CD14-positive monocyte (primary cell): ENCODE measurements around the gene LRRC43. TPM values are rescaled to one million over a fixed set of nuclear protein-coding genes. Genes with fewer than 3 reads are reported as not detected.
A peak's percentile ranks its signal among the peaks of the same experiment; 100 is the strongest.

Experiments used
- DNase-seq, 3 donors: peaks; one replicate each; pipeline ENCODE4 v3.0.0-alpha.2; 2011 to 2022
- H2AFZ ChIP-seq: 2 replicates; pipeline ENCODE4 v1.6.0; 2012; ENCODE audit warnings: mild to moderate bottlenecking, low read depth, low read length, inconsistent platforms; ENCODE audit not compliant: insufficient read depth, poor library complexity, severe bottlenecking
- H3K27ac ChIP-seq, 2 donors: 1 replicate in 1 of 2; 2 replicates in 1 of 2; pipeline ENCODE4 v1.5.1; 2012 to 2013; ENCODE audit warnings: low read length in 2 of 2, control low read depth in 1 of 2, inconsistent platforms in 1 of 2, low read depth in 1 of 2, mild to moderate bottlenecking in 1 of 2
- H3K27me3 ChIP-seq, 2 donors: one replicate each; pipeline versions ENCODE4 v1.6.0 to v1.6.1; 2011 to 2013; ENCODE audit warnings: low read length in 2 of 2; ENCODE audit not compliant: control insufficient read depth in 2 of 2, insufficient read depth in 2 of 2
- H3K36me3 ChIP-seq, 2 donors: replicated peaks in 1 of 2; 1 replicate in 1 of 2; 2 replicates in 1 of 2; pipeline versions ENCODE4 v1.5.1 to v1.6.1; 2012 to 2013; ENCODE audit warnings: low read length in 2 of 2, control low read depth in 1 of 2, inconsistent platforms in 1 of 2, mild to moderate bottlenecking in 1 of 2; ENCODE audit not compliant: insufficient read depth in 2 of 2, control insufficient read depth in 1 of 2
- H3K4me1 ChIP-seq, 2 donors: 1 replicate in 1 of 2; 2 replicates in 1 of 2; pipeline versions ENCODE4 v1.5.1 to v1.6.1; 2012 to 2013; ENCODE audit warnings: low read length in 2 of 2, control low read depth in 1 of 2, inconsistent platforms in 1 of 2, mild to moderate bottlenecking in 1 of 2, moderate library complexity in 1 of 2; ENCODE audit not compliant: insufficient read depth in 2 of 2, control insufficient read depth in 1 of 2
- H3K4me2 ChIP-seq: replicated peaks from 2 replicates; pipeline ENCODE3; 2012; ENCODE audit warnings: low read length, moderate library complexity, mild to moderate bottlenecking; ENCODE audit not compliant: poor library complexity, severe bottlenecking; ENCODE audit errors: extremely low read depth
- H3K4me3 ChIP-seq, 3 experiments: fragments of 200-600 bp in 1 of 3; sonication (generic) in 1 of 3; replicated peaks in 1 of 3; 1 replicate in 2 of 3; 2 replicates in 1 of 3; pipeline ENCODE4 v1.5.1; 2011 to 2013; ENCODE audit warnings: low read length in 3 of 3, mild to moderate bottlenecking in 3 of 3, control low read depth in 2 of 3, low read depth in 2 of 3, inconsistent platforms in 1 of 3, moderate library complexity in 1 of 3
- H3K79me2 ChIP-seq: 2 replicates; pipeline ENCODE4 v1.6.0; 2012; ENCODE audit warnings: mild to moderate bottlenecking, control low read depth, inconsistent platforms, low read length, moderate library complexity; ENCODE audit not compliant: insufficient read depth
- H3K9ac ChIP-seq: 2 replicates; pipeline ENCODE4 v1.6.0; 2017; ENCODE audit warnings: low read length, mild to moderate bottlenecking; ENCODE audit not compliant: insufficient read depth, poor library complexity, severe bottlenecking
- H3K9me3 ChIP-seq, 2 donors: replicated peaks in 1 of 2; 1 replicate in 1 of 2; 2 replicates in 1 of 2; pipeline versions ENCODE4 v1.5.1 to v1.6.1; 2012 to 2013; ENCODE audit warnings: low read length in 2 of 2, control low read depth in 1 of 2; ENCODE audit not compliant: control insufficient read depth in 1 of 2, insufficient read depth in 1 of 2
- H4K20me1 ChIP-seq: 2 replicates; pipeline ENCODE4 v1.6.0; 2012; ENCODE audit warnings: mild to moderate bottlenecking, low read length, control low read depth, moderate library complexity; ENCODE audit not compliant: insufficient read depth
- H3K27ac Mint-ChIP-seq, 7 donors: one replicate each; pipeline ENCODE4 v1.8.0; 2020; ENCODE audit warnings: mild to moderate bottlenecking in 7 of 7, mixed read lengths in 7 of 7, moderate library complexity in 6 of 7, inconsistent platforms in 2 of 7
- H3K27me3 Mint-ChIP-seq, 3 donors: one replicate each; pipeline ENCODE4 v1.8.0; 2021 to 2022; ENCODE audit warnings: low read depth in 3 of 3, mild to moderate bottlenecking in 3 of 3, mixed read lengths in 3 of 3, moderate library complexity in 3 of 3, inconsistent platforms in 1 of 3
- H3K36me3 Mint-ChIP-seq, 2 donors: one replicate each; pipeline ENCODE4 v1.8.0; 2020; ENCODE audit warnings: mixed read lengths in 2 of 2, inconsistent platforms in 1 of 2, mild to moderate bottlenecking in 1 of 2
- H3K4me1 Mint-ChIP-seq: one replicate; pipeline ENCODE4 v1.8.0; 2020; ENCODE audit warnings: mild to moderate bottlenecking, mixed read lengths
- H3K4me3 Mint-ChIP-seq, 2 donors: one replicate each; pipeline ENCODE4 v1.8.0; 2020; ENCODE audit warnings: mild to moderate bottlenecking in 2 of 2, mixed read lengths in 2 of 2, moderate library complexity in 1 of 2
- H3K9me3 Mint-ChIP-seq, 7 donors: one replicate each; pipeline ENCODE4 v1.8.0; 2020 to 2022; ENCODE audit warnings: mixed read lengths in 7 of 7, mild to moderate bottlenecking in 6 of 7, moderate library complexity in 6 of 7, inconsistent platforms in 2 of 7
- WGBS: methylation state at CpG from one replicate; pipeline ENCODE4 v1.1.5; 2013; ENCODE audit warnings: missing lambda C conversion rate; ENCODE audit not compliant: insufficient coverage; 5-methylcytosine and 5-hydroxymethylcytosine counted together
- intact Hi-C, 2 donors: fragments of 100-400 bp; cut with micrococcal nuclease; formaldehyde crosslinking; loops; one replicate each; pipeline versions ENCODE4 v1.15.0 to v1.15.1; 2023
- polyA plus RNA-seq, 3 donors: library from polyadenylated mRNA; depleted of rRNA in 1 of 3; unstranded in 2 of 3; stranded (reverse) in 1 of 3; fragments of 300-500 nt in 2 of 3; fragments of >200 nt in 1 of 3; fragmentation: Illumina TruSeq in 2 of 3; gene quantifications; 1 replicate in 2 of 3; 2 replicates in 1 of 3; pipeline ENCODE4 v1.2.3, GENCODE V29; 2012 to 2021
- TF ChIP-seq, protein P1 (sequence below): fragments of 200-600 bp; IDR thresholded peaks from one replicate; pipeline ENCODE4 v1.8.0; 2022; ENCODE audit warnings: antibody characterized with exemption, mild to moderate bottlenecking

LRRC43 gene
- polyA plus RNA-seq, 3 donors, result 0.19 TPM; not detected in 2

DNA sequence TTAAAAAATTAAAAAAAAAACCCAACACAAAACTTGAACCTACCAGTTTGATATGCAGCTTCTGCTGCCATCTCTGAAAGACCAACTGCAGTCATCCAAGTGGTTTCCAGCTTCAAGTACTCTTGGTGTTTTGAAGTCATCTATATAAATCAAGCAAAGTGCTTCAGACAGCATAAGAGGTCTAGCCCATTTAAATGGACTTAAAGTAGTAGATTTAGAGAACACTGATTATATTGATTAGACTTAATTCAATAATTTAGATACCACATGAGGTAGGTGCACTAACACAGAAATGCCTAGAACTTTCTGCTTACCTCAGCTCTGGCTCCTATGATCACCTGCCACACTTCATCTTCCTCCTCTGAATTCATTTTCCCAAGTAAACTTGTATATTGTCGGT, 33.5 kb downstream of the LRRC43 start:
- no peak overlapping the region for H3K27ac Mint-ChIP-seq
- TF ChIP-seq, protein P1, sequence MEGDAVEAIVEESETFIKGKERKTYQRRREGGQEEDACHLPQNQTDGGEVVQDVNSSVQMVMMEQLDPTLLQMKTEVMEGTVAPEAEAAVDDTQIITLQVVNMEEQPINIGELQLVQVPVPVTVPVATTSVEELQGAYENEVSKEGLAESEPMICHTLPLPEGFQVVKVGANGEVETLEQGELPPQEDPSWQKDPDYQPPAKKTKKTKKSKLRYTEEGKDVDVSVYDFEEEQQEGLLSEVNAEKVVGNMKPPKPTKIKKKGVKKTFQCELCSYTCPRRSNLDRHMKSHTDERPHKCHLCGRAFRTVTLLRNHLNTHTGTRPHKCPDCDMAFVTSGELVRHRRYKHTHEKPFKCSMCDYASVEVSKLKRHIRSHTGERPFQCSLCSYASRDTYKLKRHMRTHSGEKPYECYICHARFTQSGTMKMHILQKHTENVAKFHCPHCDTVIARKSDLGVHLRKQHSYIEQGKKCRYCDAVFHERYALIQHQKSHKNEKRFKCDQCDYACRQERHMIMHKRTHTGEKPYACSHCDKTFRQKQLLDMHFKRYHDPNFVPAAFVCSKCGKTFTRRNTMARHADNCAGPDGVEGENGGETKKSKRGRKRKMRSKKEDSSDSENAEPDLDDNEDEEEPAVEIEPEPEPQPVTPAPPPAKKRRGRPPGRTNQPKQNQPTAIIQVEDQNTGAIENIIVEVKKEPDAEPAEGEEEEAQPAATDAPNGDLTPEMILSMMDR, result no peak
- no CpG with 5 or more reads among the region's 1 CpG for WGBS

GRCh38 chr12:122225683-122226365, 42.9 kb downstream of the LRRC43 start, which contains the start of gene DIABLO:
Gene DIABLO, minus strand, starts transcription at chr12:122226052. Its CDS starts 38 bp downstream, at chr12:122226014.
- TF ChIP-seq, protein P1, result no peak
- H3K4me3 ChIP-seq, result peak within 1 kb of the TSS; percentile 74 to 94 (median 92)
- no peaks in the 10 kb centered on the region for H3K9me3 Mint-ChIP-seq

More for the DNA sequence above, 33.5 kb downstream of the LRRC43 start:
- intact Hi-C loops, result no loop called here
- Histone ChIP-seq H3K4me1 (no peaks in the 10 kb centered on the region), H3K27me3 (no peaks in the 10 kb centered on the region), H3K79me2 (peaks cover 9% of the 10 kb centered on the region), H3K9ac (no peak overlapping the region), H3K27ac (no peak overlapping the region), H2AFZ (no peak overlapping the region), H3K4me3 (no peak overlapping the region), H3K36me3 (peaks cover 75 to 96% of the 10 kb centered on the region in 2 donors), H3K4me2 (no peak overlapping the region), H4K20me1 (peaks cover 22% of the 10 kb centered on the region), H3K9me3 (no peaks in the 10 kb centered on the region)
- Mint-ChIP-seq H3K4me3 (no peak overlapping the region), H3K9me3 (no peaks in the 10 kb centered on the region), H3K36me3 (peaks cover 72 to 99% of the 10 kb centered on the region in 2 donors), H3K4me1 (no peaks in the 10 kb centered on the region), H3K27me3 (peaks cover 0 to 3% (median 1%) of the 10 kb centered on the region in 3 donors)
- no peak for DNase-seq

More at GRCh38 chr12:122225683-122226365, 42.9 kb downstream of the LRRC43 start, which contains the start of gene DIABLO:
- peak within 1 kb of the TSS; percentile 87 for H3K4me2 ChIP-seq
- peaks cover 19% of the 10 kb centered on the region for H4K20me1 ChIP-seq
- no peaks in the 10 kb centered on the region for H3K9me3 ChIP-seq
- H3K36me3 ChIP-seq, result peaks cover 39 to 56% of the 10 kb centered on the region in 2 donors
- peaks cover 0 to 2% (median 2%) of the 10 kb centered on the region in 3 donors for H3K27me3 Mint-ChIP-seq
- peak within 1 kb of the TSS; percentile 93 to 98 (median 96) for H3K27ac Mint-ChIP-seq
- H3K27me3 ChIP-seq, result no peaks in the 10 kb centered on the region
- H3K4me1 ChIP-seq, result peaks cover 20 to 27% of the 10 kb centered on the region in 2 donors
- peaks cover 46% of the 10 kb centered on the region for H3K79me2 ChIP-seq
- peaks cover 49 to 64% of the 10 kb centered on the region in 2 donors for H3K36me3 Mint-ChIP-seq
- intact Hi-C loops, result no loop called here
- peak within 1 kb of the TSS; percentile 94 to 97 for H3K27ac ChIP-seq
- H3K9ac ChIP-seq, result peak within 1 kb of the TSS; percentile 94
- DNase-seq, result peak; percentile 99 to 100 (median 100)
- H3K4me1 Mint-ChIP-seq, result peaks cover 20% of the 10 kb centered on the region
- peak within 1 kb of the TSS; percentile 86 for H2AFZ ChIP-seq
- peak within 1 kb of the TSS; percentile 91 to 93 for H3K4me3 Mint-ChIP-seq
- under 1% methylated on average over 57 of the region's 74 CpGs for WGBS
